Measurements from ENCODE around the gene OR2G3.

The OR2G3 gene

GRCh38 chr1:247605286-247605685 is at the start of gene OR2G3:
Gene OR2G3, plus strand, starts transcription at chr1:247605586. Its CDS starts 0 bp downstream, at chr1:247605586.
- DNase-seq, result no peak

- no peak for DNase-seq
These were observed 47.3 kb upstream of the OR2G3 start for GRCh38 chr1:247557926-247558674.

- DNase-seq, result no peak
These were observed 43.7 kb upstream of the OR2G3 start for GRCh38 chr1:247561711-247562110.

- no peak for DNase-seq
These were observed 43.2 kb upstream of the OR2G3 start for GRCh38 chr1:247562198-247562597.

GRCh38 chr1:247574236-247574635 is 31.1 kb upstream of the OR2G3 start:
- no peak for DNase-seq

- DNase-seq, result no peak
These were observed 30.7 kb upstream of the OR2G3 start for GRCh38 chr1:247574664-247575063.

- DNase-seq, result peak; percentile 17
These were observed 28.9 kb upstream of the OR2G3 start for GRCh38 chr1:247576514-247576913.

GRCh38 chr1:247578946-247579460 is 26.4 kb upstream of the OR2G3 start:
- DNase-seq, result no peak

- no peak for DNase-seq
These were observed 17.3 kb upstream of the OR2G3 start, which contains the start of gene OR2G2 for GRCh38 chr1:247588060-247588459. Gene OR2G2, plus strand, starts transcription at chr1:247588360. Its CDS starts 0 bp downstream, at chr1:247588360.

- no peak for DNase-seq
These were observed 8.0 kb downstream of the OR2G3 start for GRCh38 chr1:247613405-247613804.

GRCh38 chr1:247614625-247615024 is 9.2 kb downstream of the OR2G3 start:
- DNase-seq, result no peak

- DNase-seq, result no peak
These were observed 22.6 kb downstream of the OR2G3 start for GRCh38 chr1:247627951-247628350.

GRCh38 chr1:247638011-247638410 is 32.6 kb downstream of the OR2G3 start:
- DNase-seq, result no peak

GRCh38 chr1:247638781-247639180 is 33.4 kb downstream of the OR2G3 start:
- no peak for DNase-seq

- no peak for DNase-seq
These were observed 34.1 kb downstream of the OR2G3 start for GRCh38 chr1:247639381-247639981.

GRCh38 chr1:247642742-247643141 is 37.4 kb downstream of the OR2G3 start:
- DNase-seq, result no peak

GRCh38 chr1:247646867-247647266 is 41.5 kb downstream of the OR2G3 start:
- DNase-seq, result no peak

GRCh38 chr1:247647864-247648263 is 42.5 kb downstream of the OR2G3 start:
- no peak for DNase-seq

- DNase-seq, result no peak
These were observed 47.7 kb downstream of the OR2G3 start for GRCh38 chr1:247653040-247653439.
